DMS53 (cell line): Measurements from ENCODE around the gene PRDM5.

Experiments used
- DNase-seq: peaks from one replicate; lab custom pipeline; 2025; lab: John Stamatoyannopoulos, UW

PRDM5 gene

DNA sequence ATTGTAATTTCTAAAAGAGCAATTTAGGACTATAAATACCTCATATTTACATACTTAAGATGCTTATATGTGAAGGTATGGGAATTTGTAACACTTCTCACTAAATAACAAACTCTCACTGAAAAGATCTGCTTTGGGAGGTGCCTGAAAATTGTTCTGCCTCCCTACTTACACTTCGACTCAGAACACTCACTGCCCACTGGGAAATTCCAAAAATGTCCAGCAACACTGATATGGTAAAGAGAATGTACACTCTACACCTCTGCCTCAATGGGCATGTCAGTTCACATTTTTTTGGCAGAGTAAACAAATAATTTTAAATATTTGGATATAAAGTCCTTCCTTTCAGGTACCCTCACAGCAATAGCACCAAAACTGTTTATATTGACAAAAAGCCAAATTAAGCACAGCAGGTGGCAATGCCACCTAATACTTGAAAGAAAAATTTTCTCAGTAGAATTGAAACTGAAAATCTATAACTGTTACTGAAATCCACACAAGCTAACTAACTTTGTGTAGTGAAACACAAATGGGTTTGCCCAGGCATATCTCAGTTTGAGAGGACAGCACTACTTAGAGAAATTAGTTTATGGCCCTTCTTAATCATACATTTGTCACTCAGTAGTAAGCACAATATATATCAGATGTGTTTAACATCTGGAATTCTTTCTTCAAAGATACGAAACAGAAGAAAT is 67.1 kb downstream of the PRDM5 start:
- no peak for DNase-seq

DNA sequence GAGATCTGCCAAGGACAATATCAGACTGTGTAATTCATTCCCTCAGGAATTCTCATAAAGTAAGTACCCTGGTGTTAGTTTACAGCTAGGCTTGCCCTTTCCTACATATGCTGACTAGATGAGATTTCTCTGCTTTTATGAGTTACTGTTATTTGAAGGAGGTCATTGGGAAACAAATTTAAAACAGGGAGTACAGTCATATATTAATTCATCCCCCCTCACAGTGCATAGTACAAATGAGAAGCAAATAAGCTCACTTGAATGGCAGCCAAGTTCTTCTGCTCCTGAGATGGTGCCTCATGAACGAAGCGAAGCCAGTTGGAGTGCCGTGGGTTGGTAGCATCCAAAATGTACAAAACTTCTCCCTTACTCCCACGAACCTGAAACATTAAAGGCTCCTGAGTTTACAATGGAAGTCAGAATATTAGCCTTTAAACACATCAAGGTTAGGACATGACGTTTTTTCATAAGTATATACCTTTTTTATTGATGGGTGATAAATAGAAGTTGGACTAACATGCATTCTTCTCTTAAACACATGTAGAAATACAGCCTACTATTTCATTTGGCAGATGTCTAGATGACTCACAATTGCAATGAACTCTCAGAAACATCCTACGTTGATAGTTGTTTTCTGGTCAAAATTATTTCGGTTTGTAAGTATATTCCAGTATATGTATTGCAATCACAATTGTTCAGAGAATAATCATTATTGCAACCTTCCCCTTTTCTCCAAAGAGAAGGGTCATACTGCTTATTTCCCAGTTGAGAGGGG is 69.2 kb downstream of the PRDM5 start:
- DNase-seq: no peak

DNA sequence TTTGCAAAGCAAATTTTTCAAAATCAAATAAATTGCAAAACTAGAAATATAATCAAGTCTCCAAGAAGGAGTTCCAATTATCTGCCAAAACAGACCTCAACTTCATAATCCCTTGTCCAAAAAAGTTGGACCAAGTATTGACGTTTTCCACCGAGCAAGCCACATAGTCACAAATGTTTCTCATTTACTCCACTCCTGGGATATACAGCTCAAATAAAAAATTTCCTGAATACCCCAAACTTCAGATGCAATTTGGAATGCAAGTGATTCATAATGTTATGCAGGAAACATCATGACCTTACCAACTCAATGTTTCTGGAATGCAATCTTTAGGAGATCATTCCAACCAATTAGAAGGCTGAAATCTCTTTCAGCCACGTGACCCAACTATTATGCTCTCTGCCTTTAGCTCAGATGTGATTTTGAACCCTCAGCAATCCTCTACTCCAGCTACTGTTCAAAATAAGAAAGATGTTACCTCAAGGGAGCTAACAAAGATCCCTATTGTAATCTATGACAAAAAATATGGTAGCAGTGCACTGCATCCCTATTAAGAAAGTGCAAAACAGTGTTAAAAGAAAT is 72.4 kb downstream of the PRDM5 start:
- no peak for DNase-seq

DNA sequence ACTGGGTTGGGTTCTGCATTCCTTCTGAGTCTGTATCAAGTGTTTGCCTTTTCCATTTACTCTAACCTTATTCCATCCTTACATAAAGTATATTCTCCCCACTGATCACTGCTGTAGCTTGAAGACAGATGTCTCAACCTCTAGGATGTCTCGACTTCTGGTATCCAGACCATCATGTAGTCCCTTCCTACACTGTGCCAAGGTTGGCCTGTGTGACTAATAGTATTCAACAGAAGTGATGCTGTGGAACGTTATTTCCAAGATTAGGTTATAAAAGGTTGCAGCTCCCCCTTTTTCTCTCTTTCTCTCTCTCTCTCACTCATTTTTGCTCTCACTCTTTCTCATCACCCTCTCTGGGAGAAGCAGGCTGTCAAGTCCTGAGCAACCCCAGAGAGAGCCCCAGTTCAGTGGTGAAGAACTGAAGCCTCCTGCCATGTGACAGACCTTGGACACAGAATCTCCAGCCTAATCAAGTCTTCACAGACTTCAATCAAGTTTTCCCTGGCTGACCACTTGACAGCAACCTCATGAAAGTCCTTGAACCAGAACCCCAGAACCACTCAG is 75.4 kb downstream of the PRDM5 start:
- no peak for DNase-seq

DNA sequence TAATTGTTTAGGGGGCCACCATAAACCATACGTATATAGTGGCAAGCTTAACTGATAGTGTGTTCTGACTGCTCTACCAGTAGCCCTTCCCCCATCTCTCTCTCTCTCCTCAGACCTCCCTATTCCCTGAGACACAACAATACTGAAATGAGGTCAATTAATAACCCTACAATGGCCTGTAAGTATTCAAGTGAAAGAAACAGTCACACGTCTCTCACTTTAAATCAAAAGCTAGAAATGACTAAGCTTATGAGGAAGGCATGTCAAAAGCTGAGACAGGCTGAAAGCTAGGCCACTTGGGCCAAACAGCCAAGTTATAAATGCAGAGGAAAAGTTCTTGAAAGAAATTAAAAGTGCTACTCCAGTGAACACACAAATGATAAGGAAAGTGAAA is 78.0 kb downstream of the PRDM5 start:
- DNase-seq: no peak

DNA sequence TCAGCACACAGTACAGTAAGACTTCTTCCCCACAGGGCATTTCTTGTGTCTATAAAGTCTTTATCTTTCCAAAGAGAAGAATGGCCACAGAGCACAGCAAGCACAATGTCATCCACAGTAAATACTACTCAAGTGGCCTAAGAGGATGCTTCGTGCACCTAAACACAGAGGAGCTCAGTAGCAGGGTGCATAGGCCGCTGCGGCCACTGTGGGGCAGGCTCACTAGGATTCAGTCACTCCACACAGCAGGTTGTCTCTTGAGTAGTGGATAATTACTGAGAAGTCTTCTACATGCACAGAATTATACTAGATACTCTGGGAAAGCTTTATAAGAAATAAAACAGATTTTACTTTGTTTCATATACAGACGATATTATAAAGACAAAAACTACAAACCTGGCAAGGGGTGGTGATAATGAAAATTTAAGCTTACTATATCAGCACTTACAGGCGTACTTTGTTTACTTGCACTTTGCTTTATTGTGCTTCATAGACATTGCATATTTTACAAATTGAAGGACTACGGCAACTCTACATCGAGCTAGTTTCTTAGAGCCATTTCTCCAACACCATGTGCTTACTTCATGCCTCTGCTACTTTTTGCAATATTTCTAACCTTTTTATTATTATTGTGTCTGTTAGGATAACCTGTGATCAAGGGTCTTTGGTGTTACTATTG is 78.5 kb downstream of the PRDM5 start:
- peak; percentile 71 for DNase-seq

DNA sequence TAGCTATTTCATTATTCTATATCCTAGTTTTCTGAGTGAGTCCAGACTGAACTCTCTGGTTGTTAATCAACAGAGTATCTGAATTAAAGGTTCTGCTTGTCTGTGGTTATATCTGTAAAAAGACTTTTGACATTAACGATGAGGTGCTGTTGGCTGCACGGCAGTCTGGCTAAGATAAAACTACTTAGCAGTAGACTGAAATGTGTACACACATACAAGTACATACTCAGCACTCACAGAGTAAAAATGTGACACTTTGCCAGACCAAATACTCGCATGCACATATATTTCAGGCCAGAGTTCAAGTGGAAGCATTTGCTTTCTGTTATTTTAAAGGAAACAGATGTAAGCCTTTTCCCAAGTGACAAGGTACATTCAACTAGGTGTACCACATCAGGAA is 80.5 kb downstream of the PRDM5 start:
- peak; percentile 53 for DNase-seq

DNA sequence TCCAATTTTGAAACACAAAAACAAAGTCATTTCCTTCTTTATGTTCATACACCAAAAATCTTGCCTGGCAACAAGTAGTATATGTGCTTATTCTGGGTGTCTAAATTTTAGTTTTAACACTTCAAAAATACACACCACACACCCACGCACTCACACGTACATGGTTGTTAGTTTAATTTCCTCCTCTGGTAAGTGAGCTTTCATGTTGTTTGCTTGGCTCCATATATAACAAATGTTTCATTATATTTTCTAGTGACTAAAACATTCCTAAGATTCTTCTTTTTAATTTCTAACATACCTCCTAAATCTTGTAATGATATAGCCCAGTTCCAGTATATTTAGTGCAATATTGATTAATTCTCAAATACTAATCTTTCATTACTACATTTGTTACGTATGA is 80.9 kb downstream of the PRDM5 start:
- DNase-seq: no peak

DNA sequence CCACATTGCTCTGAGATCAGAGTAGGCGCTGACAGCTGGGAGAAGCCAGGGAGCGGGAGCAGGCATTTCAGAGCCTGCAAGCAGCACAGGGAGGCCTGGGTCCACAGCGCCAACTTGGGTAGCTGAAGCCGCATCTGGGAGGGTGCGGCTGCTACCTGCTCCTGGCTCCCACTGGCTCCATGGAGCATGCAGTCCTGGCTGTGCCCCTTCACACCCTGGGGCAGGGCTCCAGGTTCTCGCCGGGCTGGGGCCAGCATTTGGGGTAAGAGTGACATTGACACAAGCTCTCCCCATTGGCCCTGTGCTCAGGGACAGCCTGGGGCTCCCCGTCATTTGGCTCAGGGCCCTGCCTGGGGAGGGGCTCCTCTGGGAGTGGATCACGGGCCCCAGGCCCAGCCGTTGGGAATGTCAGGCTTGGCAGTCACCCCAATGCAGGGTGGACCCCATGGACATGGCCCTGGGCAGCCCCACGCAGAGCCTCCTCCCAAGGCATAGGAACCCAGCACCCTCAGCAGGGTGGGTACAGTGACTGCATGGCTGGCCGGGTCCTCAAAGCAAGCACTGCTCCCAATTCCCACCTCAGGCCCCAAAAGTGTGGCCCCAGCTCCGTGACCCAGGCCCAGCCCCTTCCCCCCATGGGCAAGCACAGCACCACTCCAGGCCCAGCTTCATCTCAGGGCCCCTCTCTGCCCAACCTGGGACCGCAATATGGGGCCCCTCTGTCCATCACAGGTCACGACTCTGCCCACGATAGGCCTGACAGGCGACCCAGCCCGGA is 82.4 kb downstream of the PRDM5 start:
- DNase-seq: no peak

DNA sequence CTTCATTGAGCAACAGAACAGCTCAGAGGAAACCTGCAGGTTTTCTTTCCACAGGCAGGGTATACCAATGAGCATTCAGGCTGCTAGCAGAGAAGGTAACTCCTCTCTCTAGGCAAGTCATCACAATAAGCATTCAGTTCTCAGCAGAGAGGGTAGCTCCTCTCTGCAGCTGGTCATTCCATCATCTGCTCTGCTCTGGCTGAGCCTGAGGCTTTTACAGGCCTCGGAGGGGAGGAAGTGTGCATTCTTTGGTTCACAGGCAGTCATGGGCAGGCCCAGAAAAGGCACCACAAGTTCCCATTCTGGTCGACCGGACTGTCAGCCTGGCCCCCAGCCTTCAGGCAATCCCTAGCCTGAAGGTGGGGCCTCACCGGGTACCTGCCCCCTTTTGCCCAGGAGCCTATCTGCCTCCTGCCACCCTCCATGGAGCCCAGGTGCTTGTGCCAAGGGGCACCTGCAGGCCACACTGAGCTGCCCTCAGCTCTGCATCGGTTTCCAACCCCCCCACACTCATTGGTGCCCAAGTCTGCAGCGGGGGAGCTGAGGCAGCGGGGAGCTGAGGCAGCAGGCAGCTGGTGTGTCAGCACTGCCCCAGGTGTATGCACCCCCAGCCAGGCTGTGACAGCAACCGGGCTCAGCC is 83.1 kb downstream of the PRDM5 start:
- no peak for DNase-seq

DNA sequence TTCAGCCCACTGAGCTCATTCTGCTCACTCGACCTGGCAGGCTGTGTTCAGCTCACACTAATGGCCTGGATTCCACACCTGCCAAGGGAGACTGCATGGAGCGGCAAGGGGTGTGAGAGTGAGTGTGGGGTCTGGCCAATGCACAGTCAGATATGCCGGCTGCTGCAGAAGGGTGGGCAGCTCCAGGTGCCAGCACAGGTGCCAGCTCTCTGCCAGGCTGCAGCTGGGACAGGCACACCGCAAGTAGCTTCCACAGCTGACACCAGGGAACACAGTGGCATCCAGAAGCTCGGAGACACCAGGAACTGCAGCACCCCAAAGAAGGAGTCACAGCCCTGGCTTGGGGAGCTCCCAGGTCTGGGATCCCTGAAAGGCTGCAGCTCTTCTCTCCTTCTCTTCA is 83.7 kb downstream of the PRDM5 start:
- DNase-seq: no peak

DNA sequence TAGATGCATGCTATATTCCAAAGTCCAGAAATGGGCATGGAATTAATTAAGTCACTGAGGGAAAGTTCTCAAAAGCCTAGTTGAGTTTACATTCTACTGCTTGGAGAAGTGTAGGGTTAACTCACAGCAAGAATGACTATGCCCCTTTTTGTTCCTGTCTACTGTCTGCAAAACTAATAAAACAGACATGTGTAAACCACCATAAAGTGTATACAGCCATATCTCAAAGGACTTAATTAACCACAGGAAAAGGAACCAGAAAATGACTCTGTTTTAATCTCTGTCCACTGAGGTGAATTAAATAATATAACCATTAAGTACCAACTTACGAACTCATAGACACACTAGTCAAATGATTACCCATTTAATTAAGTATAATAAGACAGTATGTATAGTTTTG is 84.9 kb downstream of the PRDM5 start:
- no peak for DNase-seq

DNA sequence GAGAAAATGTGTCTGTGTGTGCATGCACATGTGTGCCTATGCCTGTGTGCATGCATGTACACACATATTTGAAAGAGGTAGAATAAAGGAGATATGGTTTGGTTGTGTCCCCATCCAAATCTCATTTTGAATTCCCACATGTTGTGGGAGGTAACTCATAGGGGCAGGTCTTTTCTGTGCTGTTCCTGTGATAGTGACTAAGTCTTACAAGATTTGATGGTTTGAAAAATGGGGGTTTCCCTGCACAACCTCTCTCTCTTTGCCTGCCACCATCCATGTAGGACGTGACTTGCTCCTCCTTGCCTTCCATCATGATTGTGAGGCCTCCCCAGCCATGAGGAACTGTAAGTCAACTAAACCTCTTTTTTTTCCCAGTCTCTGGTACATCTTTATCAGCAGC is 87.2 kb downstream of the PRDM5 start:
- no peak for DNase-seq

DNA sequence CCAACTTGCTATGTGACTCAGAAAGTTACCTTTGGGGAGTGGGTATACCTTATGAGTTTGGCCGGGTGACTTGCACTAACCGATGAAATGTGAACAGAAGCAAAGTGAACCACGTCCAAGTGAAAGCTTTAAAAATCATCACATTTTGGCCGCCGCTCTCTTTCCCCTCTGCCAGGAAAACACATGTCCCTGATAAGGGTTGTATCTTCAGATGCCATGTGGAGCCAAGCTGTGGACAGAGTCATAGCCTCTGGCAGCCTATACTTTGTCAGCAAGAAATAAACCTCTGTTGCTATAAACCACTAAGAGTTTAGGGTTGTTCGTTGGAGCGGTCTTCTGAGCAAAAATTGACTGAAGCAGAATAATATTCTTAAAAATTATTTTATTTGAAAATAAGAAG is 92.3 kb downstream of the PRDM5 start:
- no peak for DNase-seq

DNA sequence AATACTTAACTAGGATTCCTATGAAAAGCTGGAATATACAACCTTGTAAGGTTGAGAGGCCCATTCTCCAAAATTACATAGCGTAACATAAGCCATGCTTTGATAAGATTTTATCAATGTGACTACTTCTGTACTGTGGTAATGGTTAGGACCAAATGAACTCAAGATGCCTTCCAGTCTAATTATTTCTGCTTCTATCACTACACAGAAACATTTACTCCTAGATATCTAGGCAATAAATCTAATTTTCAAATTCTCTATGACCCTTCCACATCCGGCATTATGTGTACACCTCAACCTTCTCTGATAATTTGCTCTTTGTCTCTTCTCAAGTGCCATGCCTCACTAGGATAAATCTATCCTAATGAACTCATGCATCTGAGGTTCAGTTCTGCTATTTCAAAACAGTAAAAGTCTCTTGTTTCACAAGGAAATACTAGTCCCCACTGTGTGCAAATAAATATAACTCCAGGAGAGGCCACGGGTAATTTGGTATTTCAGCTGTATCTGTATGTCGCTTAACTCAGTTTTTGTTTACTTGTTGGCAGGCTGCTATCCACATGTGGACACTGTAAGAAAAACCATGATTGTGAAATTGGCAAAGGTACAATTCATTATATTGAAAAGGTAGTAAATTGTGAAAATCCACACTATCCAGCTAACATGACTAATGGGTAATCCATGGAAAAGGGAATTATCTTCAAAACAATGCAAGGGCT is 93.3 kb downstream of the PRDM5 start:
- no peak for DNase-seq

DNA sequence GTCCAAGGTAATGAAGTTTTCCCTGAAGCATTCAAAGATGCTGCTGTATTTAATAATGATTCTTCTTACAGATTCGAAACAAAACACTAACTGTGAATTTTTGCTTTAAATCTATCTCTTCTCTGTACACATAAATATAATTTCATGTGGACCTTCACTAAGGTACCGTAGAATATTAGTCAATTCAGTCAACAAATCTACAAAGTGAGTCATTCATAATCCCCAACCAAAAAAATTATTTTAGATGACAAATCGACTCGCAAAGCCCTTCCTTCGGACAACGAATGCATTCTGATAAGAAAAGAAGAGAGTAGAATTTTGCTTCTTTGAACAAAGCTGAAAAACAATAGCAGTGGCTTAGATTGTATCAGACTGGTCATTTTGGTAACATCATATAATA is 95.7 kb downstream of the PRDM5 start:
- no peak for DNase-seq

DNA sequence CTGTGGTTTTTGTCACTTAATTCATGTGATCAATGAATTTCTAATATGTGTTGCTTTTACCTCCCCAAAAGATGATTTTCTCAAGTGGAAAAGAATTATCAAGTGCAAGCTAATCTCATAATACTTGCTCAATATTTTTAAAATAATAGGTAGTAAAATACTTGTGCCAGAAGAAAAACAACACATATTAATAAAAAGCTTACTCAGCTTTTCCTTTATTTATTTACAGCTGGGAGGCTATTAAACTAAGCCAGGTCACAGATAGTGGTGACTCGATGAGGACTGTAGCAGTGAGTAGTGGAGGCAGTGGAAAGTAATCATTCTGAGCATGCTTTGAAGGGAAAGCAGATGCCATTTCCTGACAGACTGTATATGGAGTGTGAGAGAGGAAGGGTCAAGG is 96.1 kb downstream of the PRDM5 start:
- DNase-seq: no peak

DNA sequence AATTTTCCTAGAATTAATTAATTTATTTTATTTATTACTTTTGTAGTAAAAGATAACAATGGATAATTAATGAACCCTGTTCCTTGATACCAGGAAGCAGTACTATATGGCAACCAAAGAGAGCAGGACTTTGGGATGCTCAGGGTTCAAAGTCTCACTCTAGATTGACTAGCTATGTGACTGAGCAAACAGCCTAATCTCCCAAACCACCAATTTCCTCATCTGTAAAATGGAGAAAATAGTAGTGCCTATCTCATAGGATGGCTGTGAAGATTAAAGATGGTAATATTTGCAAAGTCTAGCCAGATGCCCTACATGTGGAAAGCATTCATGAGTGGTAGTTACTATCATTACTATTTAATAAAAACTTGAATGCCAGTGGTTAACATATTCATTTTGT is 97.6 kb downstream of the PRDM5 start:
- DNase-seq: peak; percentile 2

DNA sequence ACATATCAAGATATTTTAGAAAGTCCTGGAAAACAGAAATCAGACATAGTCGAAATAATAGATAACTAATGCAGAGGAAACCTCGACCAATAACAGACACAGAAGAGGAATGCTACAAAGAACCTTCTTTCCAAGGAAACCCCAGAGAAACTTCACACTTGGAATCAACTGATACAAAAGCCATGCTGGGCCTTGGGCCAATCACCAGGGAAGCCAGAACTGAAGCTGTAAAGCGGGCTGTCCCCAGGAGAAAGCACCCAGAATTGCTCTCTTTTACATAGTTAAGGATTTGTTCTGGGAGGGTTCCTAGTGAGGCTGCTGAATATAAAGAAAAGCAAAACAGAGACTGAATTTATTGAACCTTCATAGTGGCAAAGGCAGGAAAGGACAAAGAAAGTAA is 100.5 kb downstream of the PRDM5 start:
- DNase-seq: no peak

DNA sequence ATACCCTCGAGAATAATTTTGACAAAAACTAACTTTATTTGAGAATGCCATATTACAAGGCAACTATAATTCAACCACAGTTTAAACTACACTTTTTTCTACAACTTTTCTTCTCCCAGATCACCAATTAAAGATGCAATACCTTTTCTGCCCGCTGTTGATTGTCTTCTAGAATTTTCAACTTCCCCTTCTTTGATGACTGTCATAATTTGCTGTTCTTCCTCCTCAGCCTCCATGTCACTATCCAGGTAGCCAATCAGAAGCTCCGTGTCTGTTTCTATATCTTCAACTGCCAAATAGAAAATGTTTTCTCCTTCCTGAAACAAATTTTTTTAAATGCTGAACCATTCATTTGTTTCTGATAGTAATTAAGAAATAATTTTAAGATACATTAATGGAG is 101.5 kb downstream of the PRDM5 start:
- DNase-seq: no peak
